Islet precursor cell (in vitro differentiated cells): Measurements from ENCODE around the gene NAV3.

ENCODE experiments used
- DNase-seq: peaks from one replicate; pipeline ENCODE4 v3.0.0-alpha.2; 2018

NAV3 gene

GRCh38 chr12:77845831-77846230, 15.1 kb downstream of the NAV3 start:
- DNase-seq, result no peak

GRCh38 chr12:77847060-77847541, 16.4 kb downstream of the NAV3 start:
- DNase-seq, result no peak

GRCh38 chr12:77847680-77848431, 17.2 kb downstream of the NAV3 start:
- no peak for DNase-seq

- DNase-seq, result no peak
Observed at GRCh38 chr12:77850129-77850528, 19.4 kb downstream of the NAV3 start.

GRCh38 chr12:77850698-77851097, 20.0 kb downstream of the NAV3 start:
- DNase-seq, result no peak

GRCh38 chr12:77855548-77855947, 24.9 kb downstream of the NAV3 start:
- peak; percentile 66 for DNase-seq

GRCh38 chr12:77861317-77861716, 30.6 kb downstream of the NAV3 start:
- no peak for DNase-seq

GRCh38 chr12:77865178-77865577, 34.5 kb downstream of the NAV3 start:
- DNase-seq, result no peak

GRCh38 chr12:77878901-77879300, 48.2 kb downstream of the NAV3 start:
- DNase-seq, result no peak

- DNase-seq, result no peak
Observed at GRCh38 chr12:77882709-77883108, 52.0 kb downstream of the NAV3 start.

- no peak for DNase-seq
Observed at GRCh38 chr12:77888611-77889010, 57.9 kb downstream of the NAV3 start.

- no peak for DNase-seq
Observed at GRCh38 chr12:77891518-77892147, 60.9 kb downstream of the NAV3 start.

- DNase-seq, result no peak
Observed at GRCh38 chr12:77893918-77894317, 63.2 kb downstream of the NAV3 start.

- no peak for DNase-seq
Observed at GRCh38 chr12:77894556-77894955, 63.9 kb downstream of the NAV3 start.

- DNase-seq, result no peak
Observed at GRCh38 chr12:77895699-77896098, 65.0 kb downstream of the NAV3 start.

GRCh38 chr12:77907936-77908335, 77.2 kb downstream of the NAV3 start:
- no peak for DNase-seq

- no peak for DNase-seq
Observed at GRCh38 chr12:77914081-77914488, 83.4 kb downstream of the NAV3 start.

GRCh38 chr12:77915071-77915600, 84.4 kb downstream of the NAV3 start:
- no peak for DNase-seq

GRCh38 chr12:77916276-77916675, 85.6 kb downstream of the NAV3 start:
- no peak for DNase-seq

GRCh38 chr12:77918046-77918445, 87.4 kb downstream of the NAV3 start:
- DNase-seq, result no peak

- no peak for DNase-seq
Observed at GRCh38 chr12:77919450-77919849, 88.8 kb downstream of the NAV3 start.

- no peak for DNase-seq
Observed at GRCh38 chr12:77923882-77924281, 93.2 kb downstream of the NAV3 start.

- no peak for DNase-seq
Observed at GRCh38 chr12:77924703-77925102, 94.0 kb downstream of the NAV3 start.

- peak; percentile 96 for DNase-seq
Observed at GRCh38 chr12:77925536-77926108, 94.9 kb downstream of the NAV3 start.
